ENCODE results near the gene MAG. TPM values are rescaled to one million over a fixed set of nuclear protein-coding genes. Genes with fewer than 3 reads are reported as not detected.

The MAG gene
- total and polyA plus RNA-seq, 10 of the 15 experiments (the other 5 are each of a cell fraction or from before 2014, with no cell fraction given) = 0.03 to 0.82 (median 0.17) TPM; not detected in 2

DNA sequence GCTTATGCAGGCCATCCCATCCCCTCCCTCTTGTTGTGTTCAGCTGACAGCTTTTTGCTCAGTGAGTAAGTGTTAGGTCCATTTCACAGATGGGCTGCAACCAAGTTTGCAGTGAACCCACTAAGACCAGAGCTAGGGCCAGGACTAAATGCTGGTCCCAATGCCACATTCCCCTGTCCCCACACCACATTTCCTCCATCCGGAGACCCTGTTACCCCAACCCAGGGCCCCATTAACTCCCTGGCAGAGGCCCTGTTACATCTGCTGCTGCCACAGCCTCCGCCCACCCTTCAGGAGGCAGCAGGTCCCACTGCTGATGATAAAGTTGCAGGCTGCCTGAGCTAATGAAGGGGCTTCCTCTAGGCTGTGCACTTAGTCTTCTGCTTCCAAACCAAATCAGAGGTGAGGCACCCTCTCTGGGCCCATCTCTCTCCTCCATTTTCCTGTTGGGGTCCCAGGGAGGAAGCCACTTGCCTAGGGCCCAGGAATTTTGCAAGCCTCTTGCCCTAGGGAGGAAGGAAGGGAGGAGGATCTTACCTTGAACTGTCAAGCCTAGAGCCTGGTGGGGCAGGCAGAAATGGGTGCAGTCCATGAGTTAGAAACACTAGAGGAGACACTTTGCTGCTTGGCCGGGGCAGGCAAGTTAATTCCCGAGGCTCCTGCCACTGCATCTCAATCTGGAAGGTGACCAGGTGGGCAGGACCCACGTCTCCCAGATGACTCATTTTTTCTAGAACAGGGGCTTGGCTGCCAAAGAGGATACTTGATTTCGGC, 26.6 kb upstream of the MAG start:
- FAIRE-seq (no peak), ATAC-seq (no peak), DNase-seq (ENCODE audit: low read depth, low spot score) (no peak)
- Histone ChIP-seq H3K9ac (ENCODE audit: control insufficient read depth, insufficient read depth, low read length) (no peak overlapping the region), H3K36me3 (ENCODE audit: control insufficient read depth in 2 of 2, insufficient read depth in 2 of 2, low read length in 1 of 2) (peaks cover 8 to 15% of the 10 kb centered on the region in 2 experiments; a peak in 3 of 4 replicates), H2AFZ (ENCODE audit: control insufficient read depth, low read depth, low read length) (no peak overlapping the region), H3K4me1 (ENCODE audit: control insufficient read depth, insufficient read depth, low read length) (peaks cover 2% of the 10 kb centered on the region), H4K20me1 (ENCODE audit: control insufficient read depth, insufficient read depth) (no peaks in the 10 kb centered on the region), H3K27me3 (replicated peaks in 1 of 2; ENCODE audit: control insufficient read depth in 2 of 2, insufficient read depth in 2 of 2, low read length in 1 of 2) (no peaks in the 10 kb centered on the region), H3K4me3 (no peak overlapping the region), H3K4me2 (ENCODE audit: control insufficient read depth, insufficient read depth) (no peak overlapping the region), H3K9me3 (replicated peaks; ENCODE audit: control insufficient read depth, insufficient read depth, low read length) (no peaks in the 10 kb centered on the region), H3K27ac (ENCODE audit: control insufficient read depth, insufficient read depth) (no peak overlapping the region), H3K79me2 (ENCODE audit: control insufficient read depth, insufficient read depth, low read length) (peaks cover 27% of the 10 kb centered on the region)
- in situ Hi-C loops (cut with MboI) (no loop called here), intact Hi-C loops (cut with micrococcal nuclease; ENCODE audit: unreplicated experiment) (loop anchor here (5.0 to 10.0 kb wide), 2 partner anchors 82 to 229 kb away; partner anchors contain the start of genes FFAR1 and KRTDAP)
- no TSS peak for BruUV-seq (replicated peaks)
- 82% methylated on average over 6 of the region's 6 CpGs for WGBS (ENCODE audit: insufficient coverage, insufficient replicate concordance, low lambda C conversion rate, missing lambda C conversion rate)
- SMC1A ChIA-PET (ENCODE audit: uncharacterized antibody, unreplicated experiment) = interaction anchor here (0.9 to 1.2 kb wide), 2 partner anchors 10 to 23 kb away, joined by 3 read pairs; no protein-coding TSS in a partner anchor
- RAD21 ChIA-PET (ENCODE audit: unreplicated experiment) = interaction anchor here (1.1 to 2.2 kb wide), 3 partner anchors 9 to 124 kb away, joined by 3 to 8 read pairs (median 6); no protein-coding TSS in a partner anchor
- POLR2A ChIA-PET = interaction anchor here (1.1 to 1.6 kb wide), 2 partner anchors 10 to 111 kb away, joined by 3 to 4 read pairs; partner anchors contain the start of gene FXYD5
- TF ChIP-seq POLR2A (IDR thresholded peaks at IDR 0.05; ENCODE audit: low read depth, low read length) (peak; percentile 44; the same call in 1 of the 2 replicates), ZNF24 (IDR thresholded peaks at IDR 0.05) (no peak)
- CTCF ChIA-PET = interaction anchor here (0.7 to 3.5 kb wide), 3 partner anchors 24 to 124 kb away, joined by 3 to 33 read pairs (median 3); no protein-coding TSS in a partner anchor

DNA sequence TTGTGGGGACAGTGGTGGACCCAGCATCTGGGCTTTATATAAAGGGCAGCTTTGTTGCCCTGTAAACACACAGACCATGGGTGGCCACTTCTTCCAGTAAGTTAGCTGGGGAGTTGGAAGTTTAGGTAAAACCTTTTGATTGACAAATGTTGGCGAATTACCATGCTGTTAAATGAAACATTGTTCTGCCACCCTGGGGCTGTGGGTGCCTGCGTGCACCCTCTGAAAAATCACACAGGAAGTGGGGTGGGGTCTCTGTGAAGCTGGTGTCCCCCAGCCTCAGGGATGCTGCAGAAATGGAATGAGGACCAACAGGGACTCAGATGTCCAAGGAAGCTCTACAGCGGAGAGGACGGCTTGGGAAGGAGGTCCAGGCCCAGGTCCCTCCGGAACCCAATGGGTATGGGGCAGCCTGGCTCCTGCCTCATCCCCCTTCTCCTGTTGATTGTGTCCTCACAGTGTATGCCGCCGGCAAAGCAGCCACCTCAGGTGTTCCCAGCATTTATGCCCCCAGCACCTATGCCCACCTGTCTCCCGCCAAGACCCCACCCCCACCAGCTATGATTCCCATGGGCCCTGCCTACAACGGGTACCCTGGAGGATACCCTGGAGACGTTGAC, 26.0 kb upstream of the MAG start:
- Histone ChIP-seq H3K4me3 (no peak overlapping the region), H4K20me1 (ENCODE audit: control insufficient read depth, insufficient read depth) (no peaks in the 10 kb centered on the region), H3K36me3 (ENCODE audit: control insufficient read depth in 2 of 2, insufficient read depth in 2 of 2, low read length in 1 of 2) (peaks cover 11 to 21% of the 10 kb centered on the region in 2 experiments; a peak in 3 of 4 replicates), H3K27ac (ENCODE audit: control insufficient read depth, insufficient read depth) (no peak overlapping the region), H3K79me2 (ENCODE audit: control insufficient read depth, insufficient read depth, low read length) (peaks cover 28% of the 10 kb centered on the region), H3K27me3 (replicated peaks in 1 of 2; ENCODE audit: control insufficient read depth in 2 of 2, insufficient read depth in 2 of 2, low read length in 1 of 2) (no peaks in the 10 kb centered on the region), H3K9ac (ENCODE audit: control insufficient read depth, insufficient read depth, low read length) (no peak overlapping the region), H2AFZ (ENCODE audit: control insufficient read depth, low read depth, low read length) (no peak overlapping the region), H3K4me1 (ENCODE audit: control insufficient read depth, insufficient read depth, low read length) (peaks cover 6% of the 10 kb centered on the region), H3K9me3 (replicated peaks; ENCODE audit: control insufficient read depth, insufficient read depth, low read length) (no peaks in the 10 kb centered on the region), H3K4me2 (ENCODE audit: control insufficient read depth, insufficient read depth) (peak overlapping the region; percentile 92; the same call in 1 of the 2 replicates)
- no TSS peak for BruUV-seq (replicated peaks)
- ChIA-PET SMC1A (ENCODE audit: uncharacterized antibody, unreplicated experiment) (interaction anchor here (0.9 to 1.2 kb wide), 3 partner anchors 11 to 326 kb away, joined by 3 read pairs; no protein-coding TSS in a partner anchor), CTCF (interaction anchor here (0.6 to 3.5 kb wide), 3 partner anchors 29 to 282 kb away, joined by 3 to 33 read pairs (median 3); no protein-coding TSS in a partner anchor), POLR2A (interaction anchor here (0.6 to 1.6 kb wide), 4 partner anchors 9 to 112 kb away, joined by 3 to 6 read pairs (median 4); partner anchors contain the start of gene FXYD5), RAD21 (ENCODE audit: unreplicated experiment) (interaction anchor here (0.7 to 1.3 kb wide), 3 partner anchors 15 to 88 kb away, joined by 3 to 6 read pairs (median 3); no protein-coding TSS in a partner anchor)
- FAIRE-seq (no peak), DNase-seq (ENCODE audit: low read depth, low spot score) (no peak), ATAC-seq (no peak)
- in situ Hi-C loops (cut with MboI) (no loop called here), intact Hi-C loops (cut with micrococcal nuclease; ENCODE audit: unreplicated experiment) (loop anchor here (5.0 to 10.0 kb wide), 2 partner anchors 81 to 229 kb away; partner anchors contain the start of genes FFAR1 and KRTDAP)
- WGBS (ENCODE audit: insufficient coverage, insufficient replicate concordance, low lambda C conversion rate, missing lambda C conversion rate) = 84% methylated on average over 10 of the region's 10 CpGs
- TF ChIP-seq, protein P1, sequence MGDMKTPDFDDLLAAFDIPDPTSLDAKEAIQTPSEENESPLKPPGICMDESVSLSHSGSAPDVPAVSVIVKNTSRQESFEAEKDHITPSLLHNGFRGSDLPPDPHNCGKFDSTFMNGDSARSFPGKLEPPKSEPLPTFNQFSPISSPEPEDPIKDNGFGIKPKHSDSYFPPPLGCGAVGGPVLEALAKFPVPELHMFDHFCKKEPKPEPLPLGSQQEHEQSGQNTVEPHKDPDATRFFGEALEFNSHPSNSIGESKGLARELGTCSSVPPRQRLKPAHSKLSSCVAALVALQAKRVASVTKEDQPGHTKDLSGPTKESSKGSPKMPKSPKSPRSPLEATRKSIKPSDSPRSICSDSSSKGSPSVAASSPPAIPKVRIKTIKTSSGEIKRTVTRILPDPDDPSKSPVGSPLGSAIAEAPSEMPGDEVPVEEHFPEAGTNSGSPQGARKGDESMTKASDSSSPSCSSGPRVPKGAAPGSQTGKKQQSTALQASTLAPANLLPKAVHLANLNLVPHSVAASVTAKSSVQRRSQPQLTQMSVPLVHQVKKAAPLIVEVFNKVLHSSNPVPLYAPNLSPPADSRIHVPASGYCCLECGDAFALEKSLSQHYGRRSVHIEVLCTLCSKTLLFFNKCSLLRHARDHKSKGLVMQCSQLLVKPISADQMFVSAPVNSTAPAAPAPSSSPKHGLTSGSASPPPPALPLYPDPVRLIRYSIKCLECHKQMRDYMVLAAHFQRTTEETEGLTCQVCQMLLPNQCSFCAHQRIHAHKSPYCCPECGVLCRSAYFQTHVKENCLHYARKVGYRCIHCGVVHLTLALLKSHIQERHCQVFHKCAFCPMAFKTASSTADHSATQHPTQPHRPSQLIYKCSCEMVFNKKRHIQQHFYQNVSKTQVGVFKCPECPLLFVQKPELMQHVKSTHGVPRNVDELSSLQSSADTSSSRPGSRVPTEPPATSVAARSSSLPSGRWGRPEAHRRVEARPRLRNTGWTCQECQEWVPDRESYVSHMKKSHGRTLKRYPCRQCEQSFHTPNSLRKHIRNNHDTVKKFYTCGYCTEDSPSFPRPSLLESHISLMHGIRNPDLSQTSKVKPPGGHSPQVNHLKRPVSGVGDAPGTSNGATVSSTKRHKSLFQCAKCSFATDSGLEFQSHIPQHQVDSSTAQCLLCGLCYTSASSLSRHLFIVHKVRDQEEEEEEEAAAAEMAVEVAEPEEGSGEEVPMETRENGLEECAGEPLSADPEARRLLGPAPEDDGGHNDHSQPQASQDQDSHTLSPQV (IDR thresholded peaks at IDR 0.05) = no peak
- TF ChIP-seq, protein P2, sequence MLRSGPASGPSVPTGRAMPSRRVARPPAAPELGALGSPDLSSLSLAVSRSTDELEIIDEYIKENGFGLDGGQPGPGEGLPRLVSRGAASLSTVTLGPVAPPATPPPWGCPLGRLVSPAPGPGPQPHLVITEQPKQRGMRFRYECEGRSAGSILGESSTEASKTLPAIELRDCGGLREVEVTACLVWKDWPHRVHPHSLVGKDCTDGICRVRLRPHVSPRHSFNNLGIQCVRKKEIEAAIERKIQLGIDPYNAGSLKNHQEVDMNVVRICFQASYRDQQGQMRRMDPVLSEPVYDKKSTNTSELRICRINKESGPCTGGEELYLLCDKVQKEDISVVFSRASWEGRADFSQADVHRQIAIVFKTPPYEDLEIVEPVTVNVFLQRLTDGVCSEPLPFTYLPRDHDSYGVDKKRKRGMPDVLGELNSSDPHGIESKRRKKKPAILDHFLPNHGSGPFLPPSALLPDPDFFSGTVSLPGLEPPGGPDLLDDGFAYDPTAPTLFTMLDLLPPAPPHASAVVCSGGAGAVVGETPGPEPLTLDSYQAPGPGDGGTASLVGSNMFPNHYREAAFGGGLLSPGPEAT (IDR thresholded peaks at IDR 0.05; ENCODE audit: low read depth) = no peak
- TF ChIP-seq CREM (IDR thresholded peaks at IDR 0.05; ENCODE audit: low read depth) (no peak), YBX1 (IDR thresholded peaks at IDR 0.05) (no peak), MEF2A (IDR thresholded peaks at IDR 0.05; ENCODE audit: insufficient read depth, low read depth, low read length) (no peak), PML (IDR thresholded peaks at IDR 0.05; ENCODE audit: low read length) (0 out of 2 replicates have a peak, but pooled peaks have one; percentile 22)

All from GM12878 (cell line).